KOPT-K1 (cell line): ENCODE measurements around the gene SLC5A11.
"Not testable (repeated sequence)": the region's sequence is repeated elsewhere in the genome, so short reads cannot be mapped to it uniquely, and the experiment has no call there.

Experiments
- H3K27ac ChIP-seq: fragments of 200-600 bp; sonication (generic); 2 replicates; pipeline ENCODE4 v1.5.1; 2016; ENCODE audit warnings: antibody characterized with exemption, mild to moderate bottlenecking, low read depth, low read length; ENCODE audit not compliant: poor library complexity, severe bottlenecking
- H3K36me3 ChIP-seq: fragments of 200-600 bp; sonication (generic); 2 replicates; pipeline ENCODE4 v1.5.1; 2017; ENCODE audit warnings: antibody characterized with exemption, mild to moderate bottlenecking, low read length, moderate library complexity; ENCODE audit not compliant: insufficient read depth
- H3K9me3 ChIP-seq: fragments of 200-600 bp; sonication (generic); 2 replicates; pipeline ENCODE4 v1.5.1; 2017; ENCODE audit warnings: antibody characterized with exemption, low read length, mild to moderate bottlenecking; ENCODE audit not compliant: insufficient read depth, poor library complexity, severe bottlenecking

SLC5A11 gene

GRCh38 chr16:24869033-24869432, 23.3 kb downstream of the SLC5A11 start:
- no peak overlapping the region for H3K27ac ChIP-seq
- H3K36me3 ChIP-seq, result no peaks in the 10 kb centered on the region

DNA sequence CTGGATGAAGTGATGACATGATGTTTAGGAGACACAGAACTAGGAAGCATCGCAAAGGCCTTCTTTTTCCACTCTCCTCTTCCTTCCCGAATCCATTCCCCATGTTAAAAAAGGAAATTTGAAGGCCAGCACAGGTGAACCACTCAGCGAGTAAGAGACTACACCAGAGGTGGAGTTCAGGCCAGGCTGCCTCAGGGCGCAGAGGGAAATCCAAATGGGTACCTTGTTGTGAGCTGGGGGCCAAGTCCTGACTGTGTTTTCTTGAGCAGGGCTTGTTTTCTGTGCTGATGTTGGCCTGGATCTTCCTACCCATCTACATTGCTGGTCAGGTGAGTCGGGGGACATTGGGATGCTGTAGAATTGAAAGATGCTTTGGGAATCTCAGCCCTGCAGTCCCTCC, 26.1 kb downstream of the SLC5A11 start:
- H3K9me3 ChIP-seq, result no peaks in the 10 kb centered on the region
- H3K27ac ChIP-seq, result no peak overlapping the region

More at GRCh38 chr16:24869033-24869432, 23.3 kb downstream of the SLC5A11 start:
- peaks cover 2% of the 10 kb centered on the region for H3K9me3 ChIP-seq

DNA sequence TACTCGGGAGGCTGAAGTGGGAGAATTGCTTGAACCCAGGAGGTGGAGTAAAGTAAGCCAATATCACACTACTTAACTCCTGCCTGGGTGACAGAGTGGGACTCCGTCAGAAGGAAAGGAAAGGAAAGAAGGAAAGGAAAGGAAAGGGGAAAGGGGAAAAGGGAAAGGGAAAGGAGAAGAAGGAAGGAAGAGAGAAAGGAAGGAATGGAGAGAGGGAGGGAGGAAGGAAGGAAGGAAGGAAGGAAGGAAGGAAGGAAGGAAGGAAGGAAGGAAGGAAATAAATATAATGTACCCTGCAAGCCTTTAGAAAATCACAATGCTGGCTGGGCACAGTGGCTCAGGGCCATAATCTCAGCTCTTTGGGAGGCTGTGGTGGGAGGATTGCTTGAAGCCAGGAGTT, 27.3 kb downstream of the SLC5A11 start:
- Histone ChIP-seq H3K27ac (no peak overlapping the region), H3K9me3 (no peaks in the 10 kb centered on the region), H3K36me3 (no peaks in the 10 kb centered on the region)

More for the DNA sequence above, 26.1 kb downstream of the SLC5A11 start:
- H3K36me3 ChIP-seq, result no peaks in the 10 kb centered on the region

DNA sequence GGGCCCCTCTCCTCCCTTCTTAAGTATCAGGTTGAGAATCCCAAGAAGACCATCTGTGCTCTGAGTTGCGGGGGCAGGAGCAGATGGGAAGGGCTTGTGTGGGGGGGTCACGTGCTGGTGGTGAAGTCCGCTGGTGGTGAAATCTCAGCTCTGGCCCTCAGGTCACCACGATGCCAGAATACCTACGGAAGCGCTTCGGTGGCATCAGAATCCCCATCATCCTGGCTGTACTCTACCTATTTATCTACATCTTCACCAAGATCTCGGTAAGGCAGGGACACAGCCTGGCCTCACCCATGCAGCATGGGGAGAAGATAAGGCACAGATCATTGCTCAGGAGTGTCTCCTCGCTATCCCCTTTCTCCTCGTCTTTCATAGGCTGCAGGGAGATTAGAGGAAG, 29.7 kb downstream of the SLC5A11 start:
- no peaks in the 10 kb centered on the region for H3K9me3 ChIP-seq
- H3K36me3 ChIP-seq, result no peaks in the 10 kb centered on the region
- H3K27ac ChIP-seq, result no peak overlapping the region

DNA sequence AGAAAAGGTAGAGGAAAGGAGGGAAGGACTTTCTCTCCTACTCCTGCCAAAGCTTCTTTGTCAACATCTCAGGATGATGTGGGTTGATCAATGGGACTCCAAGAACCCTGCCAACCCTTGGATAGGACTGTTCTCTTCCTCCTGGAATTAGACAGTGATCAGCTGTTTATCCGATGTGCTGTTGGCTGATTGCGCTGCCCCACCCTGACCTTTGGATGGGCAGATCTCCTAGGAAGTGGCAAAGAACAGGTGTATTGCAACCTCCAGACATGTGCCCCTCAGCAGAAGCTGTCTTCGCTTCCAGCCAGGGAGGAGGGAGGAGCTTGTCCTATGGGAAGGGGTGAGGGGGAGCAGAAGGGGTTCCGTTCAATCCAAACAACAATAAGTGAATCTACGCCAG, 30.5 kb downstream of the SLC5A11 start:
- Histone ChIP-seq H3K36me3 (no peaks in the 10 kb centered on the region), H3K9me3 (no peaks in the 10 kb centered on the region), H3K27ac (no peak overlapping the region)

DNA sequence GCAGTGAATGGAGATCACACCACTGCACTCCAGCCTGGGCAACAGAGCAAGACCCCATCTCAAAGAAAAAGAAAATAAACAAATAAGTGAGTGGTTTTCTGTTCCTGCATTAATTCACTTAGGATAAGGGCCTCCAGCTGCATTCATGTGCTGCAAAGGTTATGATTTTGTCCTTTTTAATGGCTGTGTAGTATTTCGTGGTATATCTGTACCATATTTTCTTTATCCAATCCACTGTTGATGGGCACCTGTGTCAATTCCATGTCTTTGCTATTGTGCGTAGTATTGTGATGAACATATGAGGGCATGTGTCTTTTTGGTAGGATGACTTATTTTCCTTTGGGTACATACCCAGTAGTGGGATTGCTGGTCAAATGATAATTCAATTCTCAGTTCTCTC, 33.9 kb downstream of the SLC5A11 start:
- Histone ChIP-seq H3K36me3 (no peaks in the 10 kb centered on the region), H3K9me3 (no peaks in the 10 kb centered on the region), H3K27ac (no peak overlapping the region)

DNA sequence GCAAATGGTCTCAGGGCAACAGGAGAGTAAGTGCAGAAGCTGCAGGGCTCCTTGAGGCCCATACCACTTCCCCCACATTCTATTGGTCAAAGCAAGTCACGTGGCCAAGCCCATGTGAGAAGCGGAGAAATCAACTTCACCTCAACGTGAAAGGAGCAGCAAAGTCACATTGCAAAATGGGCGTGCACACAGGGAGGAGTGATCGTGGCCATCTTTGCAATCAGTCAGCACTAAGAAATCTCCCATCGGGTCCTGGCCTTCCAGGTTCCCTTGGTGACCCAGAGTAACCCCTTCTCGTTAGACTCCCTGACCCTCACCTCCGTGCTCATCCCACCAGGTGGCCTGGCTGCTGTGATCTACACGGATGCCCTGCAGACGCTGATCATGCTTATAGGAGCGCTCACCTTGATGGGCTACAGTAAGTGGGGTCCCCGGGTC, 38.0 kb downstream of the SLC5A11 start:
- no peaks in the 10 kb centered on the region for H3K36me3 ChIP-seq
- H3K27ac ChIP-seq, result no peak overlapping the region
- H3K9me3 ChIP-seq, result no peaks in the 10 kb centered on the region

DNA sequence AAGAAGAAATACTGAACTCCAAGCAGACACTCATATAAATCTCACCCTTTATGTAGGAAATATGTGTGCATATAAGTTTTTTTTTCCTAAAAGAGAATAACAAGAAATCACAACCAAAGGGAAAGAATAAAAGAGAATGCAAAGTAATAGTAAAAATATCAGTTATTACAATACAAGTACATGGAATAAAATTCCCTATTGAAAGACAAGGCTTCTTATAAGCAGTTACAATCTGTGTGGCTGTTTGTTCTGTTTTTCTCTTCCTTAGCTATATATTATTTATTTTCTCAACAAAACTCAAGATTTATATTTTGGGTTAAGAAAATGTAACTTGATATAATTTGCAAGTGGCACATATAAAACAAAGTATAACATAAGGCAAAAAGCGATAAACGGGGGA, 41.7 kb downstream of the SLC5A11 start:
- Histone ChIP-seq H3K9me3 (no peaks in the 10 kb centered on the region), H3K27ac (no peak overlapping the region), H3K36me3 (no peaks in the 10 kb centered on the region)

GRCh38 chr16:24890746-24891145, 45.0 kb downstream of the SLC5A11 start:
- Histone ChIP-seq H3K36me3 (no peaks in the 10 kb centered on the region), H3K9me3 (no peaks in the 10 kb centered on the region), H3K27ac (no peak overlapping the region)

GRCh38 chr16:24896439-24896838, 50.7 kb downstream of the SLC5A11 start:
- H3K36me3 ChIP-seq, result no peaks in the 10 kb centered on the region
- no peak overlapping the region for H3K27ac ChIP-seq
- peaks cover 10% of the 10 kb centered on the region for H3K9me3 ChIP-seq

DNA sequence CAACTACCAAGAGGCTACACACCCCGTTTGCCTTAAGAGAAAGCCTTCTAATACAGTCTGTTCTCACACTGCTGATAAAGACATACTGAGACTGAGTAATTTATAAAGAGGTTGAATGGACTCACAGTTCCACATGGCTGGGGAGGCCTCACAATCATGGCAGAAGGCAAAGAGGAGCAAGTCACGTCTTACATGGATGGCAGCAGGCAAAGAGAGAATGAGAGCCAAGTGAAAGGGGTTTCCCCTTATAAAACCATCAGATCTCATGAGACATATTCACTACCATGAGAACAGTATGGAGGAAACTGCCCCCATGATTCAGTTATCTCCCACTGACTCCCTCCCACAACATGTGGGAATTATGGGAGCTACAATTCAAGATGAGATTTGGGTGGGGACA, 51.8 kb downstream of the SLC5A11 start:
- H3K9me3 ChIP-seq, H3K27ac ChIP-seq, H3K36me3 ChIP-seq: not testable (repeated sequence)

GRCh38 chr16:24900230-24900629, 54.5 kb downstream of the SLC5A11 start:
- peaks cover 10% of the 10 kb centered on the region for H3K9me3 ChIP-seq
- no peak overlapping the region for H3K27ac ChIP-seq
- no peaks in the 10 kb centered on the region for H3K36me3 ChIP-seq

GRCh38 chr16:24906199-24906808, 60.5 kb downstream of the SLC5A11 start:
- Histone ChIP-seq H3K27ac (no peak overlapping the region), H3K9me3 (no peaks in the 10 kb centered on the region), H3K36me3 (no peaks in the 10 kb centered on the region)

GRCh38 chr16:24906901-24907300, 61.1 kb downstream of the SLC5A11 start:
- Histone ChIP-seq H3K27ac (no peak overlapping the region), H3K9me3 (no peaks in the 10 kb centered on the region), H3K36me3 (no peaks in the 10 kb centered on the region)

GRCh38 chr16:24908716-24909115, 63.0 kb downstream of the SLC5A11 start:
- no peaks in the 10 kb centered on the region for H3K9me3 ChIP-seq
- H3K27ac ChIP-seq, result no peak overlapping the region
- H3K36me3 ChIP-seq, result no peaks in the 10 kb centered on the region

- Histone ChIP-seq H3K9me3 (no peaks in the 10 kb centered on the region), H3K36me3 (no peaks in the 10 kb centered on the region), H3K27ac (no peak overlapping the region)
Measured at GRCh38 chr16:24909856-24910255, 64.1 kb downstream of the SLC5A11 start.
